ENCODE data around the gene DCAF17. TPM values are rescaled to one million over a fixed set of nuclear protein-coding genes. Genes with fewer than 3 reads are reported as not detected.
"Not testable (repeated sequence)": the region's sequence is repeated elsewhere in the genome, so short reads cannot be mapped to it uniquely, and the experiment has no call there.

DCAF17 gene
- polyA plus RNA-seq, 2 donors, result 2.5 to 3.3 TPM

DNA sequence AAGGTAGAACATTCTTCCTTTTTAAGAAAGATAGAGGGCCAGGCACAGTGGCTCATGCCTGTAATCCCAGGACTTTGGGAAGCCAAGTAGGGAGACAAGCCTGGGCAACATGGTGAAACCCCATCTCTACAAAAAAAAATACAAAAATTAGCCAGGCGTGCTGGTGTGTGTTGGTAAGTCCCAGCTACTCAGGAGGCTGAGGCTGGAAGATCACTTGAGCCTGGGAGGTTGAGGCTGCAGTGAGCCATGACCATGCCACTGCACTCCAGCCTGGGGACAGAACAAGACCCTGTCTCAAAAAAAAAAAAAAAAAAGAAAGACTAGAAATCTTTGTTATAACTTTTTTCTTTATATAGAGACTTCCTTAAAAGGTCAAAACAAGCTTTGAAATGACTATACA, 96.8 kb downstream of the DCAF17 start:
- 45 to 70% methylated on average over 1 of the region's 1 CpG for WGBS, 2 donors
- H3K27me3 ChIP-seq (ENCODE audit: control insufficient read depth in 1 of 2, insufficient read depth in 2 of 2, low read length in 2 of 2); H3K4me3 ChIP-seq (ENCODE audit: low read depth in 1 of 2, low read length in 2 of 2); H3K9me3 ChIP-seq (ENCODE audit: control insufficient read depth in 2 of 2, insufficient read depth in 1 of 2, low read depth in 1 of 2, low read length in 1 of 2); H3K36me3 ChIP-seq (ENCODE audit: control insufficient read depth in 2 of 2, insufficient read depth in 2 of 2, low read length in 1 of 2); H3K27ac ChIP-seq (ENCODE audit: low read depth in 2 of 2, low read length in 1 of 2); H3K4me1 ChIP-seq (ENCODE audit: control insufficient read depth in 2 of 2, insufficient read depth in 2 of 2, low read length in 1 of 2): not testable (repeated sequence)

DNA sequence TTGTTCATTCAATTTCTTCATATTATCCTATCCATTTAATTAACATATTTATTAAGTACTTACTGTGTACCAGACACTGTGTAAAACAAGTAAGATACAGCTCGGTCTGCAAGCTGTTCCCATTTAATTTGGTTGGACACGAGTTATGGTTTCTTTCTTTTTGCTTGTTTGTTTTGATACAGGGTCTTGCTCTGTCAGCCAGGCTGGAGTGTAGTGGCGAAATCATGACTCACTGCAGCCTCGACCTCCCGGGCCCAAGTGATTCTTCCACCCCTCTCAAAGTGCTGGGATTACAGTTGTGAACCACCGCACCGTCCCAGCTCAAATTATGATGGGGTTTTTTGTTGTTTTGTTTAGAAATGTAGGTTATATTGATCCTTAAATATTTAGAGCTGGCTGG, 97.3 kb downstream of the DCAF17 start:
- Histone ChIP-seq H3K36me3 (ENCODE audit: control insufficient read depth in 2 of 2, insufficient read depth in 2 of 2, low read length in 1 of 2) (no peaks in the 10 kb centered on the region), H3K27ac (ENCODE audit: low read depth in 2 of 2, low read length in 1 of 2) (no peak overlapping the region), H3K4me3 (ENCODE audit: low read depth in 1 of 2, low read length in 2 of 2) (no peak overlapping the region), H3K27me3 (ENCODE audit: control insufficient read depth in 1 of 2, insufficient read depth in 2 of 2, low read length in 2 of 2) (no peaks in the 10 kb centered on the region), H3K4me1 (ENCODE audit: control insufficient read depth in 2 of 2, insufficient read depth in 2 of 2, low read length in 1 of 2) (no peaks in the 10 kb centered on the region), H3K9me3 (ENCODE audit: control insufficient read depth in 2 of 2, insufficient read depth in 1 of 2, low read depth in 1 of 2, low read length in 1 of 2) (no peaks in the 10 kb centered on the region)
- WGBS, 2 donors, result 47 to 51% methylated on average over 7 of the region's 7 CpGs

DNA sequence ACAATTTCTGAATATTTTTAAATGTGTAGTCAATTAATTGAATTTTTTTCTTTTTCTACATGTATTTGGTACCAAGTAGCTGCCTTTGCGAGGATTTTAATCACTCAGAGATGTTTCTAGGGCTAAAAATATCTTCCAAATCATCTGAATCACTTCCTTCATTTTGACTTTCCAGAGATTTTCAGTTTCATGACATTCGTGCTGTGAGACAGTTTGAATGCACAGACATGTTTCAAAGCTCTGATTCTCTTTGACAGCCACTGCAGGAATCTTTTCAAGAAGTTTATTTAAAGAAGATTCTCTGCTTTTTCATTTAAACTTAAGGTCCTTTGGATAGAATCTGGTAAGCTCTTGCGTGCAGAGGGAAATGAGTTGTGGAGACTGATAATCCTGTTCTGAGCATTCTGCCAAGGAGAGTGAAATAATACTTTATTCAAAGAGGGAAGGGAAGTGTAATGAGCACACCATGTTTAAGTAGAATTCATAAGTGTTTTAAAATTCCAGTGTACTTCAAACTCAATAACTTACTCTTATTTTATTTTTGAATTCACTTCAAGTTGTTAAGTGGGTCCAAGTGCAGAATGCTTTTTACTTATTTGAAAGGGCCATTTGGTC, 97.9 kb downstream of the DCAF17 start:
- H3K27ac ChIP-seq (ENCODE audit: low read depth in 2 of 2, low read length in 1 of 2), result no peak overlapping the region
- no peaks in the 10 kb centered on the region for H3K4me1 ChIP-seq (ENCODE audit: control insufficient read depth in 2 of 2, insufficient read depth in 2 of 2, low read length in 1 of 2)
- no peaks in the 10 kb centered on the region for H3K9me3 ChIP-seq (ENCODE audit: control insufficient read depth in 2 of 2, insufficient read depth in 1 of 2, low read depth in 1 of 2, low read length in 1 of 2)
- 48 to 53% methylated on average over 3 of the region's 3 CpGs for WGBS, 2 donors
- no peaks in the 10 kb centered on the region for H3K27me3 ChIP-seq (ENCODE audit: control insufficient read depth in 1 of 2, insufficient read depth in 2 of 2, low read length in 2 of 2)
- no peak overlapping the region for H3K4me3 ChIP-seq (ENCODE audit: low read depth in 1 of 2, low read length in 2 of 2)
- no peaks in the 10 kb centered on the region for H3K36me3 ChIP-seq (ENCODE audit: control insufficient read depth in 2 of 2, insufficient read depth in 2 of 2, low read length in 1 of 2)

DNA sequence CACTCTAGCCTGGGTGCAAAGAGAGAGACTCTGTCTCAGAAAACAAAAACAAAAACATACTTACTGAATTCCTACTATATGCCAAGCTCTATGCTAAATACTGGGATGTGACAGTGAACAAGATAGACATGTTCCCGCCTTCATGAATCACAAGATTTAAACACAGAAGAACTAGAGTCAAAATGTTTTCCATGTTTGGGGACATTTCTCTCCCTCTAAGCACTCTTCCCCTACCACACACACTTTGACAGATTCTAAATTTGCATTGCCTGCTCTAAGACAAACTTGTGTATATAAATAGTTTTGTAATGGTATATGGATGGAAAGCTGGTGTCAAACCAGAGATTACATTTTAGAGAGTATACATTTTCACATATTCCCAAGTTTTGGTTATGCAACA, 99.3 kb downstream of the DCAF17 start:
- Histone ChIP-seq H3K4me1 (ENCODE audit: control insufficient read depth in 2 of 2, insufficient read depth in 2 of 2, low read length in 1 of 2) (no peaks in the 10 kb centered on the region), H3K4me3 (ENCODE audit: low read depth in 1 of 2, low read length in 2 of 2) (no peak overlapping the region), H3K36me3 (ENCODE audit: control insufficient read depth in 2 of 2, insufficient read depth in 2 of 2, low read length in 1 of 2) (no peaks in the 10 kb centered on the region), H3K27me3 (ENCODE audit: control insufficient read depth in 1 of 2, insufficient read depth in 2 of 2, low read length in 2 of 2) (no peaks in the 10 kb centered on the region), H3K9me3 (ENCODE audit: control insufficient read depth in 2 of 2, insufficient read depth in 1 of 2, low read depth in 1 of 2, low read length in 1 of 2) (no peaks in the 10 kb centered on the region), H3K27ac (ENCODE audit: low read depth in 2 of 2, low read length in 1 of 2) (no peak overlapping the region)
- WGBS, 2 donors, result 94 to 97% methylated on average over 1 of the region's 1 CpG

Other genes with a start within 250 kb of the DCAF17 start
- gene METTL8, start 236 bp upstream of the DCAF17 start, polyA plus RNA-seq, result 10 to 100 TPM; 11.4 to 13.8 TPM
- 10 to 100 TPM in 1 of 2 donors, 1 to 10 TPM in 1; 8.4 to 17.2 TPM for gene CYBRD1, start 88.2 kb downstream of the DCAF17 start, polyA plus RNA-seq

Measured in esophagus (tissue), 2 donors.